ENCODE measurements around the gene PAF1.

GRCh38 chr19:39412100-39412866 lies 21.4 kb upstream of the PAF1 start, which contains the start of gene PLEKHG2:
- TF ChIP-seq CTCF (conservative IDR thresholded peaks at IDR 0.05 in 1 of 2, IDR thresholded peaks at IDR 0.05 in 1 of 2; ENCODE audit: low read depth in 1 of 2, low read length in 2 of 2) = peak; percentile 66 to 67
- no peak for TF ChIP-seq EZH2 (IDR thresholded peaks at IDR 0.05; ENCODE audit: low read length, missing control alignments)
